K562 (cell line): ENCODE results near the gene RASGRP1. TPM values are rescaled to one million over a fixed set of nuclear protein-coding genes. Genes with fewer than 3 reads are reported as not detected.
A peak's percentile ranks its signal among the peaks of the same experiment; 100 is the strongest.

Experiments
- ATAC-seq: fragments of 200-7000 bp; cut with Tn5 transposase; 3 replicates; pipeline ENCODE4 v1.9.1; 2020; ENCODE audit warnings: moderate library complexity
- BruUV-seq: library from RNA; stranded (reverse); fragments of 400-500 nt; replicated peaks from 2 replicates; lab custom pipeline; 2021; lab: Mats Ljungman, UMichigan
- CTCF ChIA-PET: fragments of 300-600 bp; formaldehyde crosslinking; extraction: SDS; loops from one replicate; lab custom pipeline; 2021; ENCODE audit warnings: low intra/inter-chr PET ratio; lab: Yijun Ruan, JAX
- POLR2A ChIA-PET: fragments of 300-600, 350-650 bp; sonication (Branson Sonifier 250); formaldehyde crosslinking; extraction: SDS; loops from one replicate; lab custom pipeline; 2021; ENCODE audit warnings: antibody characterized with exemption, inconsistent platforms; lab: Yijun Ruan, JAX
- DNase-seq, 4 experiments: peaks; one replicate each; pipeline versions ENCODE4 v3.0.0 to v3.0.0-alpha.2; 2011 to 2018; ENCODE audit warnings: low spot score in 3 of 4, mixed read lengths in 3 of 4; ENCODE audit errors: extremely low read depth in 1 of 4
- FAIRE-seq: peaks from 2 replicates; lab custom pipeline; 2011; peaks lifted over from hg19 to GRCh38; lab: Jason Lieb, UNC
- H2AFZ ChIP-seq: 2 replicates; pipeline ENCODE4 v1.6.0; 2011; ENCODE audit warnings: low read depth, low read length, control low read depth, inconsistent platforms
- H3K27ac ChIP-seq: fragments of 200-600 bp; 3 replicates; pipeline ENCODE4 v1.8.0; 2011; ENCODE audit warnings: low read depth, mild to moderate bottlenecking, control low read depth, inconsistent platforms, low read length, moderate library complexity, mixed read lengths; ENCODE audit errors: extremely low read depth
- H3K27me3 ChIP-seq, 2 experiments: fragments of 300-600 bp in 1 of 2; 2 replicates in 1 of 2; 3 replicates in 1 of 2; pipeline versions ENCODE4 v1.6.0 to v1.8.0; 2011; ENCODE audit warnings: inconsistent platforms in 2 of 2, low read length in 2 of 2, mild to moderate bottlenecking in 1 of 2, mixed read lengths in 1 of 2, moderate library complexity in 1 of 2; ENCODE audit not compliant: control insufficient read depth in 2 of 2, insufficient read depth in 2 of 2
- H3K36me3 ChIP-seq: fragments of 300-600 bp; 3 replicates; pipeline ENCODE4 v1.8.0; 2011; ENCODE audit warnings: mild to moderate bottlenecking, low read length, inconsistent platforms; ENCODE audit not compliant: control insufficient read depth, insufficient read depth
- H3K4me1 ChIP-seq, 2 experiments: fragments of 200-600 bp in 1 of 2; replicated peaks in 1 of 2; 2 replicates in 1 of 2; 3 replicates in 1 of 2; pipeline versions ENCODE4 v1.5.1 to v1.8.0; 2011; ENCODE audit warnings: inconsistent platforms in 2 of 2, low read length in 2 of 2, mild to moderate bottlenecking in 1 of 2, mixed read lengths in 1 of 2, moderate library complexity in 1 of 2; ENCODE audit not compliant: control insufficient read depth in 2 of 2, insufficient read depth in 2 of 2
- H3K4me2 ChIP-seq: 2 replicates; pipeline ENCODE4 v1.6.1; 2011; ENCODE audit warnings: low read length, control low read depth, inconsistent platforms, mixed read lengths; ENCODE audit not compliant: insufficient read depth
- H3K4me3 ChIP-seq: fragments of 200-600 bp; sonication (generic), shearing (Covaris generic); 2 replicates; pipeline ENCODE4 v1.5.1; 2016; ENCODE audit warnings: control low read depth, inconsistent platforms
- H3K79me2 ChIP-seq: fragments of 200-600 bp; 3 replicates; pipeline ENCODE4 v1.8.0; 2011; ENCODE audit warnings: low read length, inconsistent platforms; ENCODE audit not compliant: control insufficient read depth, insufficient read depth
- H3K9ac ChIP-seq, 2 experiments: 2 replicates each; pipeline versions ENCODE4 v1.6.0 to v1.6.1; 2011; ENCODE audit warnings: low read depth in 2 of 2, low read length in 2 of 2, control low read depth in 1 of 2, inconsistent platforms in 1 of 2, mild to moderate bottlenecking in 1 of 2, mixed read lengths in 1 of 2; ENCODE audit not compliant: insufficient read depth in 1 of 2
- H3K9me1 ChIP-seq: one replicate; pipeline ENCODE4 v1.6.0; 2011; ENCODE audit warnings: inconsistent platforms, mild to moderate bottlenecking, low read length, moderate library complexity; ENCODE audit not compliant: control insufficient read depth, insufficient read depth
- H3K9me3 ChIP-seq: replicated peaks from 2 replicates; pipeline ENCODE4 v1.5.1; 2011; ENCODE audit warnings: low read depth, low read length, inconsistent platforms; ENCODE audit not compliant: control insufficient read depth, insufficient read depth
- H4K20me1 ChIP-seq: replicated peaks from 2 replicates; pipeline ENCODE4 v1.6.1; 2011; ENCODE audit warnings: low read length, inconsistent platforms, mixed read lengths; ENCODE audit not compliant: control insufficient read depth, insufficient read depth
- CREB3 ChIP-seq: fragments of 450-650 bp; conservative IDR thresholded peaks from 2 replicates; pipeline ENCODE4 v1.6.1; 2016; ENCODE audit warnings: missing genetic modification characterization, low read depth, mild to moderate bottlenecking, missing compliant biosample characterization, moderate library complexity
- EHMT2 ChIP-seq: fragments of 450-650 bp; IDR thresholded peaks from 2 replicates; pipeline ENCODE4 v1.6.1; 2018; ENCODE audit warnings: antibody characterized with exemption
- ELF4 ChIP-seq: fragments of 450-650 bp; formaldehyde crosslinking; IDR thresholded peaks from 2 replicates; pipeline ENCODE4 v1.4.0; 2022; ENCODE audit warnings: missing genetic modification characterization
- JUND ChIP-seq, 2 experiments: IDR thresholded peaks; 2 replicates in 1 of 2; 3 replicates in 1 of 2; pipeline ENCODE4 v1.6.1; 2011; ENCODE audit warnings: borderline replicate concordance in 2 of 2, low read depth in 2 of 2, low read length in 2 of 2, improper control_type of control experiment in 1 of 2, missing biosample characterization in 1 of 2, missing genetic modification characterization in 1 of 2, missing genetic modification reagents in 1 of 2
- MTF1 ChIP-seq: fragments of 250-450 bp; sonication (Bioruptor Pico); IDR thresholded peaks from 2 replicates; pipeline ENCODE4 v1.9.0; 2021; ENCODE audit warnings: moderate library complexity, mild to moderate bottlenecking, inconsistent platforms, borderline replicate concordance
- POLR2B ChIP-seq: fragments of 450-650 bp; IDR thresholded peaks from 2 replicates; pipeline ENCODE4 v1.6.1; 2018; ENCODE audit warnings: low read depth; ENCODE audit not compliant: partially characterized antibody
- POLR3G ChIP-seq: IDR thresholded peaks from 2 replicates; pipeline ENCODE4 v1.6.1; 2011; ENCODE audit not compliant: insufficient read length, insufficient replicate concordance; ENCODE audit errors: extremely low read depth
- SRSF1 ChIP-seq: fragments of 200-400 bp; formaldehyde crosslinking; IDR thresholded peaks from 2 replicates; pipeline ENCODE4 v1.6.1; 2017; ENCODE audit warnings: mild to moderate bottlenecking, low read depth, low read length, moderate library complexity
- XRCC3 ChIP-seq: fragments of 450-650 bp; IDR thresholded peaks from 2 replicates; pipeline ENCODE4 v1.6.1; 2017; ENCODE audit warnings: mild to moderate bottlenecking, moderate library complexity
- ZNF274 ChIP-seq: IDR thresholded peaks from 2 replicates; pipeline ENCODE4 v1.6.1; 2011; ENCODE audit warnings: low read depth, mild to moderate bottlenecking, low read length, moderate library complexity, borderline replicate concordance
- ZNF785 ChIP-seq: fragments of 250-450 bp; sonication (Bioruptor Pico); IDR thresholded peaks from 2 replicates; pipeline ENCODE4 v1.4.0; 2020; ENCODE audit warnings: mild to moderate bottlenecking
- ZNF830 ChIP-seq: fragments of 250-450 bp; sonication (Bioruptor Pico); IDR thresholded peaks from 2 replicates; pipeline ENCODE4 v1.5.0; 2021; ENCODE audit warnings: mild to moderate bottlenecking
- WGBS: fragments of 100-300 bp; shearing (Covaris generic); methylation state at CpG from one replicate; pipeline ENCODE4 v1.1.6; 2016; ENCODE audit warnings: low coverage, mixed read lengths; ENCODE audit not compliant: insufficient coverage; ENCODE audit errors: missing lambda C conversion rate; 5-methylcytosine and 5-hydroxymethylcytosine counted together
- in situ Hi-C: fragments of 300-500 bp; cut with MboI; formaldehyde crosslinking; loops from 4 replicates; pipeline ENCODE4 v1.15.0; 2018; ENCODE audit warnings: inconsistent platforms, mixed read lengths
- intact Hi-C: fragments of 100-400 bp; cut with micrococcal nuclease; formaldehyde crosslinking; loops from 2 replicates; pipeline ENCODE4 v1.14.2; 2022
- polyA plus RNA-seq, 8 experiments: library from polyadenylated mRNA; depleted of rRNA in 4 of 8; stranded (reverse) in 5 of 8; unstranded in 3 of 8; fragments of >200 nt; fragmentation: Nextera tagmentation in 2 of 8; fragmentation: Illumina TruSeq in 1 of 8; extraction: Ambion mirVana in 2 of 8; extraction: Trizol in 1 of 8; gene quantifications; 2 replicates each; pipeline versions ENCODE4 v1.2.1 to v1.2.3, GENCODE V29; 2011 to 2014; ENCODE audit warnings: inconsistent platforms in 1 of 8, missing spikeins in 1 of 8
- total RNA-seq, 7 experiments: library from RNA; depleted of rRNA in 6 of 7; stranded (reverse); fragments of >200 nt in 6 of 7; fragmentation: Illumina TruSeq in 2 of 7; extraction: Trizol in 2 of 7; gene quantifications; 2 replicates each; pipeline versions ENCODE4 v1.2.1 to v1.2.3, GENCODE V29; 2011 to 2021; ENCODE audit warnings: low replicate concordance in 1 of 7
- TF ChIP-seq, protein P1 (sequence below): fragments of 250-450 bp; sonication (Bioruptor Pico); IDR thresholded peaks from 2 replicates; pipeline ENCODE4 v1.4.0; 2020; ENCODE audit warnings: mild to moderate bottlenecking
- TF ChIP-seq, protein P2 (sequence below): fragments of 200-800 bp; sonication (Bioruptor generic); IDR thresholded peaks from 2 replicates; pipeline ENCODE4 v1.6.1; 2017; ENCODE audit warnings: missing genetic modification characterization, missing compliant biosample characterization
- TF ChIP-seq, protein P3 (sequence below): fragments of 250-450 bp; sonication (Bioruptor Pico); IDR thresholded peaks from 2 replicates; pipeline ENCODE4 v1.8.0; 2021; ENCODE audit warnings: borderline replicate concordance, mild to moderate bottlenecking, moderate library complexity; ENCODE audit not compliant: poor library complexity, severe bottlenecking
- TF ChIP-seq, protein P4 (sequence below), 2 experiments: fragments of 450-650 bp in 1 of 2; sonication (generic) in 1 of 2; formaldehyde crosslinking in 1 of 2; IDR thresholded peaks in 1 of 2; conservative IDR thresholded peaks in 1 of 2; 2 replicates each; pipeline versions ENCODE4 v1.6.1 to v1.8.1; 2016 to 2023; ENCODE audit warnings: mild to moderate bottlenecking in 2 of 2, moderate library complexity in 2 of 2, inconsistent platforms in 1 of 2, missing genetic modification reagents in 1 of 2

Gene RASGRP1
- total and polyA plus RNA-seq, 9 of the 15 experiments (the other 6 are each of a cell fraction or from before 2014, with no cell fraction given): 0.14 to 0.72 (median 0.31) TPM

- H2AFZ ChIP-seq: no peak overlapping the region
- POLR2A ChIA-PET: no interaction called here
- CTCF ChIA-PET: no interaction called here
- H3K27me3 ChIP-seq: no peaks in the 10 kb centered on the region
- no peak for DNase-seq
- no peaks in the 10 kb centered on the region for H3K9me1 ChIP-seq
- no peak overlapping the region for H3K4me3 ChIP-seq
- BruUV-seq: no TSS peak
- FAIRE-seq: no peak
- in situ Hi-C loops (no loop called here), intact Hi-C loops (no loop called here)
- no peaks in the 10 kb centered on the region for H3K9me3 ChIP-seq
- WGBS: 15% methylated on average over 1 of the region's 1 CpG
- no peak overlapping the region for H3K9ac ChIP-seq
- ATAC-seq: no peak
- H4K20me1 ChIP-seq: no peaks in the 10 kb centered on the region
- no peaks in the 10 kb centered on the region for H3K79me2 ChIP-seq
- no peaks in the 10 kb centered on the region for H3K36me3 ChIP-seq
- no peak overlapping the region for H3K27ac ChIP-seq
- no peak overlapping the region for H3K4me2 ChIP-seq
- H3K4me1 ChIP-seq: peaks cover 0 to 3% of the 10 kb centered on the region in 2 experiments; a peak in 2 of 5 replicates
- no peak for TF ChIP-seq POLR2B
- TF ChIP-seq, protein P1, sequence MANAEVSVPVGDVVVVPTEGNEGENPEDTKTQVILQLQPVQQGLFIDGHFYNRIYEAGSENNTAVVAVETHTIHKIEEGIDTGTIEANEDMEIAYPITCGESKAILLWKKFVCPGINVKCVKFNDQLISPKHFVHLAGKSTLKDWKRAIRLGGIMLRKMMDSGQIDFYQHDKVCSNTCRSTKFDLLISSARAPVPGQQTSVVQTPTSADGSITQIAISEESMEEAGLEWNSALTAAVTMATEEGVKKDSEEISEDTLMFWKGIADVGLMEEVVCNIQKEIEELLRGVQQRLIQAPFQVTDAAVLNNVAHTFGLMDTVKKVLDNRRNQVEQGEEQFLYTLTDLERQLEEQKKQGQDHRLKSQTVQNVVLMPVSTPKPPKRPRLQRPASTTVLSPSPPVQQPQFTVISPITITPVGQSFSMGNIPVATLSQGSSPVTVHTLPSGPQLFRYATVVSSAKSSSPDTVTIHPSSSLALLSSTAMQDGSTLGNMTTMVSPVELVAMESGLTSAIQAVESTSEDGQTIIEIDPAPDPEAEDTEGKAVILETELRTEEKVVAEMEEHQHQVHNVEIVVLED (CRISPR knock-in tag): no peak
- no peak for TF ChIP-seq CREB3 (tag)
- TF ChIP-seq SRSF1: no peak
- TF ChIP-seq ZNF274: no peak
- TF ChIP-seq, protein P2, sequence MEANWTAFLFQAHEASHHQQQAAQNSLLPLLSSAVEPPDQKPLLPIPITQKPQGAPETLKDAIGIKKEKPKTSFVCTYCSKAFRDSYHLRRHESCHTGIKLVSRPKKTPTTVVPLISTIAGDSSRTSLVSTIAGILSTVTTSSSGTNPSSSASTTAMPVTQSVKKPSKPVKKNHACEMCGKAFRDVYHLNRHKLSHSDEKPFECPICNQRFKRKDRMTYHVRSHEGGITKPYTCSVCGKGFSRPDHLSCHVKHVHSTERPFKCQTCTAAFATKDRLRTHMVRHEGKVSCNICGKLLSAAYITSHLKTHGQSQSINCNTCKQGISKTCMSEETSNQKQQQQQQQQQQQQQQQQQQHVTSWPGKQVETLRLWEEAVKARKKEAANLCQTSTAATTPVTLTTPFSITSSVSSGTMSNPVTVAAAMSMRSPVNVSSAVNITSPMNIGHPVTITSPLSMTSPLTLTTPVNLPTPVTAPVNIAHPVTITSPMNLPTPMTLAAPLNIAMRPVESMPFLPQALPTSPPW (CRISPR knock-in tag): no peak
- no peak for TF ChIP-seq XRCC3
- no peak for TF ChIP-seq MTF1 (CRISPR knock-in tag)
- TF ChIP-seq, protein P3, sequence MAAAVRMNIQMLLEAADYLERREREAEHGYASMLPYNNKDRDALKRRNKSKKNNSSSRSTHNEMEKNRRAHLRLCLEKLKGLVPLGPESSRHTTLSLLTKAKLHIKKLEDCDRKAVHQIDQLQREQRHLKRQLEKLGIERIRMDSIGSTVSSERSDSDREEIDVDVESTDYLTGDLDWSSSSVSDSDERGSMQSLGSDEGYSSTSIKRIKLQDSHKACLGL: no peak
- TF ChIP-seq ZNF785 (CRISPR knock-in tag): no peak
- no peak for TF ChIP-seq ELF4 (CRISPR knock-in tag)
- peak; percentile 58; the same call in 1 of the 2 replicates for TF ChIP-seq JUND (IDR thresholded peaks at IDR 0.05; ENCODE audit: borderline replicate concordance, low read depth, low read length)
- peak; percentile 55; the same call in 1 of the 3 replicates for TF ChIP-seq JUND (tag; IDR thresholded peaks at IDR 0.05; ENCODE audit: borderline replicate concordance, low read depth, low read length)
- no peak for TF ChIP-seq POLR3G
- TF ChIP-seq ZNF830: no peak
- TF ChIP-seq, protein P4, sequence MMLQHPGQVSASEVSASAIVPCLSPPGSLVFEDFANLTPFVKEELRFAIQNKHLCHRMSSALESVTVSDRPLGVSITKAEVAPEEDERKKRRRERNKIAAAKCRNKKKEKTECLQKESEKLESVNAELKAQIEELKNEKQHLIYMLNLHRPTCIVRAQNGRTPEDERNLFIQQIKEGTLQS (IDR thresholded peaks at IDR 0.05): peak; percentile 42; the same call in 1 of the 2 replicates
- TF ChIP-seq, protein P4 (CRISPR knock-in tag; conservative IDR thresholded peaks at IDR 0.05): no peak
- peak; percentile 87 for TF ChIP-seq EHMT2
These were observed 36.3 kb downstream of the RASGRP1 start for GRCh38 chr15:38528294-38528693.
